BLaER1 treated with 17β-estradiol and CSF1 and Interleukin-3, amounts not matched to agents 10 nM and 100 nM (cell line): Measurements from ENCODE around the gene ZC3H12D.
"Not testable (repeated sequence)": the region's sequence is repeated elsewhere in the genome, so short reads cannot be mapped to it uniquely, and the experiment has no call there.

Experiments used
- H3K27ac ChIP-seq, 11 experiments: shearing (Covaris generic); formaldehyde crosslinking; 2 replicates each; pipeline ENCODE4 v1.8.1; 2022
- H3K27me3 ChIP-seq, 11 experiments: shearing (Covaris generic); formaldehyde crosslinking; 2 replicates each; pipeline ENCODE4 v1.8.1; 2022
- H3K36me3 ChIP-seq, 11 experiments: shearing (Covaris generic); formaldehyde crosslinking; 2 replicates each; pipeline ENCODE4 v1.8.1; 2022
- H3K4me1 ChIP-seq, 10 experiments: shearing (Covaris generic); formaldehyde crosslinking; 2 replicates each; pipeline ENCODE4 v1.8.1; 2022
- H3K4me2 ChIP-seq, 11 experiments: shearing (Covaris generic); formaldehyde crosslinking; 2 replicates each; pipeline ENCODE4 v1.8.1; 2022
- H3K4me3 ChIP-seq, 10 experiments: shearing (Covaris generic); formaldehyde crosslinking; 2 replicates each; pipeline ENCODE4 v1.8.1; 2022
- H3K9ac ChIP-seq, 11 experiments: shearing (Covaris generic); formaldehyde crosslinking; 2 replicates each; pipeline ENCODE4 v1.8.1; 2022
- H3K9me3 ChIP-seq, 11 experiments: shearing (Covaris generic); formaldehyde crosslinking; replicated peaks in 1 of 11; 2 replicates each; pipeline ENCODE4 v1.8.1; 2022
- H4K20me1 ChIP-seq, 11 experiments: shearing (Covaris generic); formaldehyde crosslinking; 2 replicates each; pipeline ENCODE4 v1.8.1; 2022
- Cebpa-rat ChIP-seq, 11 experiments: shearing (Covaris generic); IDR thresholded peaks; 2 replicates each; pipeline ENCODE4 v1.8.1; 2022

Gene ZC3H12D

DNA sequence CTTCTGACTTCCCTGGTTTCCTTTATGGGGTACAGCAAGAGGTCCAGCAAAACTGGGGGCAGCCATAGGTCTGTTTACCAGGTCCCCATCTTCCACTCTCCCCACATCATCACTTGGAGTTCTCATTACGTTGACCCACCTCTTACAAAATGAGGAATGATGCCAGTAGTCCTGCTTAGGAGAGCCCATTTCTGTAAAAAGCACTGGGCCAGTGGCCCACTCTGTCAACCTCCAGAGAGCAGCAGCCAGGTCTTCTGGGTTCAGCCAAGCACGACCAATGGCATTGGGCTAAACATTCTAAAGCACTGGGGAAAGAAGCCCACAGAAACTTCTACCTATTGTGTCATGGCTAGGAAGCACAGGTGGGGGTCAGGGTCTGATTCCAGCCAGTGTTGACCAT is 13.9 kb downstream of the ZC3H12D start:
- Histone ChIP-seq H3K36me3 (peaks cover 32 to 75% (median 59%) of the 10 kb centered on the region in 11 experiments), H3K9me3 (peaks cover 0 to 9% (median 0%) of the 10 kb centered on the region in 11 experiments; a peak in 4 of 22 replicates), H3K4me2 (peak overlapping the region in 1 of 11 experiments; percentile 19; a peak in 2 of 22 replicates), H3K27me3 (no peaks in the 10 kb centered on the region), H3K9ac (no peak overlapping the region), H3K4me1 (peaks cover 62 to 95% (median 79%) of the 10 kb centered on the region in 10 experiments), H4K20me1 (peaks cover 0 to 62% (median 6%) of the 10 kb centered on the region in 11 experiments; a peak in 10 of 22 replicates), H3K4me3 (no peak overlapping the region), H3K27ac (no peak overlapping the region; a peak in 1 of 22 replicates)
- TF ChIP-seq Cebpa-rat (IDR thresholded peaks at IDR 0.05), result no peak

DNA sequence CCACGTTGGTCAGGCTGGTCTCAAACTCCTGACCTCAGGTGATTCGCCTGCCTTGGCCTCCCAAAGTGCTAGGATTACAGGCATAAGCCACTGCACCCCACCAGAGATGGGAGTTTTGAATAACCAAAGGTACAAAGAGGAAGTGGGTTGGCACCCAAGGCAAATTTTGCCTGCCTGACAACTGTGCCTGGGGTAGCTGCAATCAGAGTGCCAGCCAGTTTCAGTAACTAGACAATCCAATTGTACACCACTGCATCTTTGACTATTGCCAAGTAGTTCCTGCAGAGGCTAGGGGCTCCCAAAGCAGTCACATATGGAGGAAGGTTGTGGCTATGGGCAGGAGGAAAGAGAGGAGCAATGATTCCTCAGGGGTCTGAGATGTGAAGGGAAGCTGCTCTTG is 16.6 kb downstream of the ZC3H12D start:
- Histone ChIP-seq H3K4me1 (peaks cover 64 to 96% (median 81%) of the 10 kb centered on the region in 10 experiments), H3K4me3 (no peak overlapping the region), H3K4me2 (peak overlapping the region; percentile 62 to 93 (median 78)), H3K27me3 (no peaks in the 10 kb centered on the region), H4K20me1 (peaks cover 0 to 34% (median 0%) of the 10 kb centered on the region in 11 experiments; a peak in 5 of 22 replicates), H3K9me3 (peaks cover 0 to 9% (median 0%) of the 10 kb centered on the region in 11 experiments; a peak in 4 of 22 replicates), H3K27ac (peak overlapping the region in 9 of 11 experiments; percentile 21 to 68 (median 53); a peak in 14 of 22 replicates), H3K9ac (peak overlapping the region in 8 of 11 experiments; percentile 1 to 64 (median 39); a peak in 7 of 22 replicates), H3K36me3 (peaks cover 21 to 69% (median 52%) of the 10 kb centered on the region in 11 experiments)
- TF ChIP-seq Cebpa-rat (IDR thresholded peaks at IDR 0.05), result no peak

DNA sequence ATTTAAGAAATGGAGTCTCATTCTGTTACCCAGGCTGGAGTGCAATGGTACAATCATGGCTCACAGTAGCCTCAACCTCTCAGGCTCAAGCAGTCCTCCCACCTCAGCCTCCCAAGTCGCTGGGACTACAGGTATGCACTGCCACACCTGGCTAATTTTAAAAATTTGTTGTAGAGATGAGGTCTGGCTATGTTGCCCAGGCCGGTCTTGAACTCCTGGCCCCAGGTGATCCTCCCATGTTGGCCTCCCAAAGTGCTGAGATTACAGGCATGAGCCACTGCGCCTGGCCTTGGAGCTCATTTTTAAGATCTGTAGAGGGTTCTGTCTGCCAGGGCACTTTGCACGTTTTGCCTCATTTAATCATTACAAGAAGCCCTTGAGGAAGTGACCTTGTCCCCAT is 17.5 kb downstream of the ZC3H12D start:
- no peak for TF ChIP-seq Cebpa-rat (IDR thresholded peaks at IDR 0.05)
- Histone ChIP-seq H3K4me3 (no peak overlapping the region), H3K4me2 (peak overlapping the region; percentile 62 to 93 (median 78)), H3K9ac (no peak overlapping the region), H3K27ac (peak overlapping the region in 8 of 11 experiments; percentile 17 to 72 (median 44); a peak in 12 of 22 replicates), H3K36me3 (peaks cover 19 to 69% (median 49%) of the 10 kb centered on the region in 11 experiments), H3K9me3 (peaks cover 0 to 9% (median 0%) of the 10 kb centered on the region in 11 experiments; a peak in 4 of 22 replicates), H3K4me1 (peaks cover 73 to 97% (median 81%) of the 10 kb centered on the region in 10 experiments), H4K20me1 (peaks cover 0 to 25% (median 0%) of the 10 kb centered on the region in 11 experiments; a peak in 4 of 22 replicates), H3K27me3 (no peaks in the 10 kb centered on the region)

DNA sequence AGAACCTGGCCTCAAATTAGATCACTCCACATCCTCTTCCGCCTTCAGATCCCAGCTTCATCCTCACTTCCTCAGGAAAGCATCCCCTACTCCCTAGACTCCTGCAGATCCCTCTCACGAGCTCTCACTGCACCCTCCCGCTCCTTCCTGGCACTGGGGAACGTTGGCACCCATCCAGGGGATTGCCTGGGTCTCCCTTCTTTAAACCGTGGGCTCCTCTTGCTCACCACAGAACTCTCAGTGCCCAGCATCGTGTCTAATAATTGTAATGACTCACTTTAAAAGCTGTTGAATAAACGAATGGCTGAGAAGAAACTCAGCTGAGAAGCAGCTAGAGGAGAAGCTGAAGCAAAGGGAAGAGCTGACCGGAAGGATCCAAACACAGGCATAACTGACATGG is 20.4 kb downstream of the ZC3H12D start:
- H3K4me3 ChIP-seq, result no peak overlapping the region
- peaks cover 23 to 69% (median 48%) of the 10 kb centered on the region in 11 experiments for H3K36me3 ChIP-seq
- peak overlapping the region in 8 of 11 experiments; percentile 7 to 71 (median 40); a peak in 10 of 22 replicates for H3K27ac ChIP-seq
- H3K4me2 ChIP-seq, result peak overlapping the region; percentile 30 to 93 (median 76); a peak in 21 of 22 replicates
- peaks cover 0 to 1% (median 0%) of the 10 kb centered on the region in 11 experiments; a peak in 3 of 22 replicates for H3K9me3 ChIP-seq
- peaks cover 57 to 91% (median 66%) of the 10 kb centered on the region in 10 experiments for H3K4me1 ChIP-seq
- peak overlapping the region in 1 of 11 experiments; percentile 8; a peak in 1 of 22 replicates for H3K9ac ChIP-seq
- no peaks in the 10 kb centered on the region for H3K27me3 ChIP-seq
- peaks cover 0 to 8% (median 0%) of the 10 kb centered on the region in 11 experiments; a peak in 4 of 22 replicates for H4K20me1 ChIP-seq
- no peak for TF ChIP-seq Cebpa-rat (IDR thresholded peaks at IDR 0.05)

DNA sequence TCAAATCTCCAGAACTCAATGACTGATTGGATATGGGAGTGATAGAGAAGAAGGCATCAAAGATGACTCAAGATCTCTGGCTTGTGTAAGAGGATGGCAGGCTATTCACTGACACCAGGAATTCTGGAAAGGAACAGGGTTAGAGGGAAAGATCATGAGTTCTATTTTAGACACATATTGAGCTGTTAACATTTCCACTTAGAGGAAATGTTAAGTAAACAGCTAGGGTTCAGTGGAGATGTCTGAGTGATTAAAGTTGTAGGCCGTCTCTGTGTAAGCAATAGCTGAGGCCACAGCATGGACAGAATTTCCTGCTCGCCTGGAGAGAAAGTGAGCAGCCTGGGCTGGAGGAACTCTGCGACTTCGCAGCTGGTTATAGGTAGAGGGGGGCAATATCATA is 21.0 kb downstream of the ZC3H12D start:
- peak overlapping the region; percentile 30 to 93 (median 76); a peak in 20 of 22 replicates for H3K4me2 ChIP-seq
- H3K4me3 ChIP-seq, result no peak overlapping the region
- H4K20me1 ChIP-seq, result peaks cover 0 to 6% (median 0%) of the 10 kb centered on the region in 11 experiments; a peak in 4 of 22 replicates
- no peak overlapping the region; a peak in 1 of 22 replicates for H3K9ac ChIP-seq
- no peaks in the 10 kb centered on the region for H3K27me3 ChIP-seq
- H3K9me3 ChIP-seq, result no peaks in the 10 kb centered on the region
- peaks cover 27 to 69% (median 49%) of the 10 kb centered on the region in 11 experiments for H3K36me3 ChIP-seq
- no peak for TF ChIP-seq Cebpa-rat (IDR thresholded peaks at IDR 0.05)
- H3K4me1 ChIP-seq, result peaks cover 51 to 91% (median 60%) of the 10 kb centered on the region in 10 experiments
- H3K27ac ChIP-seq, result peak overlapping the region in 8 of 11 experiments; percentile 5 to 71 (median 39); a peak in 10 of 22 replicates

DNA sequence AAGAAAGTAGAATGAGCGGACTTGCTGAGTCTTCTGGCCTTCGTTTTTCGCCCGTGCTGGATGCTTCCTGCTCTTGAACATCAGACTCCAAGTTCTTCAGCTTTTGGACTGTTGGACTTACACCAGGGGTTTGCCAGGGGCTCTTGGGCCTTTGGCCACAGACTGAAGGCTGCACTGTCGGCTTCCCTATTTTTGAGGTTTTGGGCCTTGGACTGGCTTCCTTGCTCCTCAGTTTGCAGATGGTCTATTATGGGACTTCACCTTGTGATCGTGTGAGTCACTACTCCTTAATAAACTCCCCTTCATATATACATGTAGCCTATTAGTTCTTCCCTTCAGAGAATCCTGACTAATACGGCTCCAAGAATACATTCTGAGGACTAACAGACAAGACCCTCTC is 22.1 kb downstream of the ZC3H12D start:
- Histone ChIP-seq H3K4me1 (peaks cover 40 to 87% (median 49%) of the 10 kb centered on the region in 10 experiments), H3K27ac (peak overlapping the region in 4 of 11 experiments; percentile 36 to 69 (median 55); a peak in 7 of 22 replicates), H3K36me3 (peaks cover 27 to 74% (median 58%) of the 10 kb centered on the region in 11 experiments), H3K9ac (peak overlapping the region in 1 of 11 experiments; percentile 35; a peak in 1 of 22 replicates), H3K4me2 (peak overlapping the region in 6 of 11 experiments; percentile 21 to 93 (median 52); a peak in 9 of 22 replicates)
- H3K27me3 ChIP-seq, H4K20me1 ChIP-seq, H3K9me3 ChIP-seq, H3K4me3 ChIP-seq: not testable (repeated sequence)

DNA sequence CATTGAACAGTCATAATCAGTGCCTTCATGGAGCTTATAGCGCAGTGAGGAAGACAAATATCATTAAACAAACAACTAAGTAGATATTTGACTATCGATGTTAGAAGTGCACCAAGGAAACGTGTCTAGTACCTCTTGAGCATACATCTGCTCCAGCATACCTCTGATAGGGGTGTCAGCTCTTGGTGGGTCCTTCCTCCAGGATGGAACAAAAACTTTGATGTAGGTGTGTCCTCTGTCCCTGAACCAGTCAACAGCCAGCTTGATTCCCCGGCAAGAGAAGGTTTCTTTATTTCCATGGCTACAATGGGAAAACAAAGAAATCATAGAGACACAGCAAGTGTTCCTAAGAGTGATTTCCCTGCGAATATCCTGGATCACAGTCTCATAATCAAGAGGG is 23.1 kb downstream of the ZC3H12D start:
- H3K36me3 ChIP-seq, result peaks cover 34 to 84% (median 69%) of the 10 kb centered on the region in 11 experiments

DNA sequence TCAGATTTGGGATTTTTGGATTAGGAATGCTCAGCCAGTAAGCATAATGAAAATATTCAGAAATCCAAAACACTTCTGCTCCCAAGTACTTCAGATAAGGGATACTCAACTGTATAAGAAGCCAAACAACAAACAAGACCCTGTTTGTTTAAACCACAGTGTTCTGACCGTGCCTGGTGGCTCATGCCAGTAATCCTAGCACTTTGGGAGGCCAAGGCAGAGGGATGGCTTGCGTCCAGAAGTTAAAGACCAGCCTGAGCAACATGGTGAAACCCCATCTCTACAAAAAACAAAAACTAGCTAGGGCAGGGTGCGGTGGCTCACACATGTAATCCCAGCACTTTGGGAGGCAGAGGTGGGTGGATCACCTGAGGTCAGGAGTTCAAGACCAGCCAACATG is 24.6 kb downstream of the ZC3H12D start:
- H4K20me1 ChIP-seq, result peaks cover 0 to 12% (median 0%) of the 10 kb centered on the region in 11 experiments; a peak in 6 of 22 replicates
- H3K9me3 ChIP-seq, H3K27me3 ChIP-seq, H3K27ac ChIP-seq, H3K4me3 ChIP-seq, H3K4me2 ChIP-seq, H3K9ac ChIP-seq: not testable (repeated sequence)
- H3K4me1 ChIP-seq, result peaks cover 20 to 67% (median 26%) of the 10 kb centered on the region in 10 experiments
- H3K36me3 ChIP-seq, result peaks cover 36 to 96% (median 74%) of the 10 kb centered on the region in 11 experiments

More for the DNA sequence above, 23.1 kb downstream of the ZC3H12D start:
- Histone ChIP-seq H3K4me2 (peak overlapping the region in 3 of 11 experiments; percentile 75 to 93 (median 83); a peak in 4 of 22 replicates), H3K4me3 (no peak overlapping the region), H3K9ac (no peak overlapping the region), H3K9me3 (no peaks in the 10 kb centered on the region), H3K27me3 (no peaks in the 10 kb centered on the region), H4K20me1 (peaks cover 0 to 9% (median 0%) of the 10 kb centered on the region in 11 experiments; a peak in 2 of 22 replicates), H3K27ac (peak overlapping the region in 2 of 11 experiments; percentile 52 to 69; a peak in 3 of 22 replicates), H3K4me1 (peaks cover 29 to 77% (median 39%) of the 10 kb centered on the region in 10 experiments)
- no peak for TF ChIP-seq Cebpa-rat (IDR thresholded peaks at IDR 0.05)

DNA sequence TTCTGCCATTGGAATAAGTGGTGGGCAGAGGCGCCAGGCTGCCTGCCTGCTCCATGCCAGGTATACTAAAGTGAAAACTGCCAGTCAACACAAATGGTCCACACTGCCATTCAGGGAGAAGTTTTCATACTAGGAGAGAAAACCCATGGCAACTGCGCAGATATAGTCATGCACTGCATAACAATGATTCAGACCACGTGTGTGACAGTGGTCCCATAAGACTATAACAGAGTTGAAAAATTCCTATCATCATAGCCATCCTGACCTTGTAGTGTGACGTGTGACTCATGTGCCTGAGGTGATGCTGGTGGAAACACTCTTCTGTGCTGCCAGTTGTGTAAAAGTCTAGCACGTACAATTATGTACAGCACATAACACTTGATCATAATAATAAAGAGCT is 25.1 kb downstream of the ZC3H12D start:
- TF ChIP-seq Cebpa-rat (IDR thresholded peaks at IDR 0.05), result no peak

More for the DNA sequence above, 25.1 kb downstream of the ZC3H12D start:
- Histone ChIP-seq H3K27me3 (no peaks in the 10 kb centered on the region), H3K4me1 (peaks cover 20 to 67% (median 26%) of the 10 kb centered on the region in 10 experiments), H3K4me3 (no peak overlapping the region), H3K4me2 (no peak overlapping the region), H4K20me1 (peaks cover 0 to 17% (median 5%) of the 10 kb centered on the region in 11 experiments; a peak in 10 of 22 replicates), H3K9me3 (no peaks in the 10 kb centered on the region), H3K27ac (no peak overlapping the region), H3K9ac (no peak overlapping the region), H3K36me3 (peaks cover 36 to 98% (median 77%) of the 10 kb centered on the region in 11 experiments)
